Endothelial cell of umbilical vein (primary cell): Measurements from ENCODE around the gene PIF1. TPM values are rescaled to one million over a fixed set of nuclear protein-coding genes. Genes with fewer than 3 reads are reported as not detected.

Source experiments
- BruUV-seq: library from RNA; stranded (reverse); fragments of 400-500 nt; replicated peaks from 2 replicates; lab custom pipeline; 2021; lab: Mats Ljungman, UMichigan
- CTCF ChIA-PET: fragments of 300-600, 350-600 bp; sonication (Branson Sonifier 250); formaldehyde crosslinking; loops from one replicate; lab custom pipeline; 2021; ENCODE audit warnings: antibody characterized with exemption, inconsistent platforms; lab: Charles Lee
- POLR2A ChIA-PET: fragments of 300-600, 350-600 bp; sonication (Branson Sonifier 250); formaldehyde crosslinking; loops from one replicate; lab custom pipeline; 2021; ENCODE audit warnings: antibody characterized with exemption, inconsistent platforms; lab: Charles Lee
- DNase-seq: peaks from one replicate; pipeline ENCODE4 v3.0.0-alpha.2; 2011; ENCODE audit warnings: low read depth, low spot score
- FAIRE-seq: peaks from 2 replicates; lab custom pipeline; 2011; peaks lifted over from hg19 to GRCh38; lab: Jason Lieb, UNC
- H2AFZ ChIP-seq: 2 replicates; pipeline ENCODE4 v1.6.0; 2012; ENCODE audit warnings: low read depth, low read length, control low read depth, inconsistent platforms
- H3K27ac ChIP-seq: 2 replicates; pipeline ENCODE4 v1.5.1; 2011; ENCODE audit warnings: low read depth, mild to moderate bottlenecking, control low read depth, low read length, moderate library complexity; ENCODE audit not compliant: insufficient read depth
- H3K27me3 ChIP-seq, 2 experiments: 2 replicates each; pipeline versions ENCODE4 v1.6.0 to v1.6.1; 2011; ENCODE audit warnings: low read length in 2 of 2, mixed read lengths in 1 of 2; ENCODE audit not compliant: control insufficient read depth in 2 of 2, insufficient read depth in 2 of 2
- H3K36me3 ChIP-seq, 2 experiments: 2 replicates in 1 of 2; 3 replicates in 1 of 2; pipeline ENCODE4 v1.5.1; 2011; ENCODE audit warnings: low read length in 2 of 2, mild to moderate bottlenecking in 1 of 2, moderate library complexity in 1 of 2; ENCODE audit not compliant: control insufficient read depth in 2 of 2, insufficient read depth in 2 of 2; ENCODE audit errors: extremely low read depth in 1 of 2
- H3K4me1 ChIP-seq: 3 replicates; pipeline ENCODE4 v1.5.1; 2011; ENCODE audit warnings: mild to moderate bottlenecking, low read length; ENCODE audit not compliant: control insufficient read depth, insufficient read depth; ENCODE audit errors: extremely low read depth
- H3K4me2 ChIP-seq: 2 replicates; pipeline ENCODE4 v1.6.1; 2011; ENCODE audit warnings: low read length, control low read depth, mixed read lengths; ENCODE audit not compliant: insufficient read depth
- H3K4me3 ChIP-seq, 3 experiments: fragments of 200-600 bp in 1 of 3; sonication (generic), shearing (Covaris generic) in 1 of 3; replicated peaks in 1 of 3; 2 replicates each; pipeline ENCODE4 v1.5.1; 2011 to 2016; ENCODE audit warnings: control low read depth in 3 of 3, low read length in 3 of 3, mild to moderate bottlenecking in 2 of 3, inconsistent platforms in 1 of 3, low read depth in 1 of 3, moderate library complexity in 1 of 3; ENCODE audit not compliant: insufficient read depth in 1 of 3
- H3K79me2 ChIP-seq: 2 replicates; pipeline ENCODE4 v1.6.0; 2012; ENCODE audit warnings: low read length, inconsistent platforms; ENCODE audit not compliant: control insufficient read depth, insufficient read depth
- H3K9ac ChIP-seq: replicated peaks from 2 replicates; pipeline ENCODE3; 2011; ENCODE audit warnings: low read length, control low read depth; ENCODE audit not compliant: insufficient read depth; ENCODE audit errors: extremely low read depth
- H3K9me1 ChIP-seq: replicated peaks from 3 replicates; pipeline ENCODE4 v1.6.0; 2011; ENCODE audit warnings: mild to moderate bottlenecking, low read length; ENCODE audit not compliant: control insufficient read depth, insufficient read depth; ENCODE audit errors: extremely low read depth
- H3K9me3 ChIP-seq: replicated peaks from 2 replicates; pipeline ENCODE4 v1.5.1; 2012; ENCODE audit warnings: low read length, inconsistent platforms; ENCODE audit not compliant: control insufficient read depth, insufficient read depth
- H4K20me1 ChIP-seq: replicated peaks from 2 replicates; pipeline ENCODE3; 2011; ENCODE audit warnings: mild to moderate bottlenecking, low read length; ENCODE audit not compliant: control insufficient read depth, insufficient read depth; ENCODE audit errors: extremely low read depth
- EZH2 ChIP-seq: IDR thresholded peaks from 2 replicates; pipeline ENCODE4 v1.6.1; 2012; ENCODE audit warnings: borderline replicate concordance, low read depth, mild to moderate bottlenecking, moderate library complexity, low read length, inconsistent platforms; ENCODE audit not compliant: severe bottlenecking
- FOS ChIP-seq: IDR thresholded peaks from 2 replicates; pipeline ENCODE4 v1.6.1; 2011; ENCODE audit warnings: mild to moderate bottlenecking, low read length, moderate library complexity, borderline replicate concordance; ENCODE audit not compliant: insufficient read depth
- GATA2 ChIP-seq: IDR thresholded peaks from 2 replicates; pipeline ENCODE4 v1.7.0; 2011; ENCODE audit warnings: low read depth, mild to moderate bottlenecking, moderate library complexity, mixed read lengths, low read length; ENCODE audit not compliant: insufficient read length, insufficient read depth
- JUN ChIP-seq: IDR thresholded peaks from 2 replicates; pipeline ENCODE4 v1.6.1; 2011; ENCODE audit warnings: borderline replicate concordance, low read depth; ENCODE audit not compliant: insufficient read length, insufficient read depth
- dilution Hi-C: fragments of 300-500 bp; cut with MboI; formaldehyde crosslinking; loops from one replicate; pipeline ENCODE4 v1.15.0; 2019; ENCODE audit warnings: low sequenced_read_pairs; ENCODE audit not compliant: extremely low pct_ligation_motif_present
- intact Hi-C: fragments of 100-400 bp; cut with micrococcal nuclease; formaldehyde crosslinking; loops from one replicate; pipeline ENCODE4 v1.10.0; 2022
- polyA plus RNA-seq, 4 experiments: library from polyadenylated mRNA; depleted of rRNA in 3 of 4; stranded (reverse) in 3 of 4; unstranded in 1 of 4; fragments of >200 nt; gene quantifications; 2 replicates each; pipeline versions ENCODE4 v1.2.1 to v1.2.3, GENCODE V29; 2011 to 2012; ENCODE audit warnings: missing spikeins in 1 of 4
- total RNA-seq: library from RNA; stranded (reverse); gene quantifications from 2 replicates; pipeline ENCODE4 v1.2.3, GENCODE V29; 2021
- TF ChIP-seq, protein P1 (sequence below): IDR thresholded peaks from 2 replicates; pipeline ENCODE4 v1.6.1; 2011; ENCODE audit not compliant: insufficient read depth, insufficient read length
- TF ChIP-seq, protein P2 (sequence below), 2 donors: IDR thresholded peaks; 1 replicate in 1 of 2; 2 replicates in 1 of 2; pipeline ENCODE4 v1.5.1; 2011; ENCODE audit warnings: low read length in 2 of 2, mild to moderate bottlenecking in 2 of 2, moderate library complexity in 2 of 2, control low read depth in 1 of 2, inconsistent platforms in 1 of 2, low read depth in 1 of 2; ENCODE audit not compliant: insufficient read depth in 1 of 2; ENCODE audit errors: extremely low read depth in 1 of 2

The PIF1 gene
- total and polyA plus RNA-seq, 2 donors (not counting 3 experiments of a cell fraction or from before 2014, with no cell fraction given), result 18.6 to 52.7 TPM

DNA sequence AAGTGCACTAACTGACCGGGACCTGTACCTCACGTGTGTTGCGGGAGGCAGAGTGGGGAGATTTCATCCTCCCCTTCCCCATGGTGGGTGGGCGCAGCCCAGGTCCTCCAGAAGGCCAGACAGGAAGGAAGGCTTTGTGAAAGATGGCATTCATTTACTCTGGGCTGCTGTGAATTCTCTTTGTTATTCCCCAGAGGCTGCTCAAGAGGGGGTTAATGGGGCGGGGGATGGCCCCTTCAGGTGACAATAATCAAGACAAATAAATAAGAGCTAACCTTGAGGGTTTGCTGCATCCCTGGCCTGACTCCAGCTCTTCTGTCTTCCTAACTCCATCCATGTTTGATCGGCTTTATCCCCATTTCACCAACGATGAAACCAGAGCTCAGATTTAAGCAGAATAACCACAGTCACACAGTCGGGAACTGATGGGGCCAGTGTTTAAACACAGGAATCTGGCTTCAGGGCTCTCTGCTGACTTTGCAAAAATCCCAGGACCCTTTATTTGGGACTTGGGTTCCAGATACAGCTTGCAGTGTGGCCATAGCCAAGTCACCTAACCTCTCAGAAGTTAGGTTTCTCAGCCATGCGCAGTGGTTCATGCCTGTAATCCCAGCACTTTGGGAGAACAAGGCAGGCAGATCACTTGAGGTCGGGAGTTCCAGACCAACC, 16.5 kb downstream of the PIF1 start:
- peaks cover 0 to 8% of the 10 kb centered on the region in 2 experiments for H3K27me3 ChIP-seq
- H3K27ac ChIP-seq, result no peak overlapping the region
- H3K9me1 ChIP-seq, result no peaks in the 10 kb centered on the region
- CTCF ChIA-PET, result interaction anchor here (0.9 to 6.9 kb wide), 26 partner anchors 8 to 508 kb away, joined by 3 to 222 read pairs (median 6); partner anchors contain the start of gene PIF1
- intact Hi-C loops (no loop called here), dilution Hi-C loops (no loop called here)
- H2AFZ ChIP-seq, result no peak overlapping the region
- no peaks in the 10 kb centered on the region for H3K4me1 ChIP-seq
- no peaks in the 10 kb centered on the region for H4K20me1 ChIP-seq
- H3K4me3 ChIP-seq, result no peak overlapping the region
- H3K79me2 ChIP-seq, result no peaks in the 10 kb centered on the region
- POLR2A ChIA-PET, result no interaction called here
- DNase-seq (no peak), FAIRE-seq (peak; percentile 46)
- no peaks in the 10 kb centered on the region for H3K9me3 ChIP-seq
- no TSS peak for BruUV-seq
- no peak overlapping the region for H3K9ac ChIP-seq
- TF ChIP-seq GATA2 (no peak), JUN (no peak), FOS (no peak), EZH2 (no peak)
- TF ChIP-seq, protein P1, sequence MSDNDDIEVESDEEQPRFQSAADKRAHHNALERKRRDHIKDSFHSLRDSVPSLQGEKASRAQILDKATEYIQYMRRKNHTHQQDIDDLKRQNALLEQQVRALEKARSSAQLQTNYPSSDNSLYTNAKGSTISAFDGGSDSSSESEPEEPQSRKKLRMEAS, result no peak
- TF ChIP-seq, protein P2, sequence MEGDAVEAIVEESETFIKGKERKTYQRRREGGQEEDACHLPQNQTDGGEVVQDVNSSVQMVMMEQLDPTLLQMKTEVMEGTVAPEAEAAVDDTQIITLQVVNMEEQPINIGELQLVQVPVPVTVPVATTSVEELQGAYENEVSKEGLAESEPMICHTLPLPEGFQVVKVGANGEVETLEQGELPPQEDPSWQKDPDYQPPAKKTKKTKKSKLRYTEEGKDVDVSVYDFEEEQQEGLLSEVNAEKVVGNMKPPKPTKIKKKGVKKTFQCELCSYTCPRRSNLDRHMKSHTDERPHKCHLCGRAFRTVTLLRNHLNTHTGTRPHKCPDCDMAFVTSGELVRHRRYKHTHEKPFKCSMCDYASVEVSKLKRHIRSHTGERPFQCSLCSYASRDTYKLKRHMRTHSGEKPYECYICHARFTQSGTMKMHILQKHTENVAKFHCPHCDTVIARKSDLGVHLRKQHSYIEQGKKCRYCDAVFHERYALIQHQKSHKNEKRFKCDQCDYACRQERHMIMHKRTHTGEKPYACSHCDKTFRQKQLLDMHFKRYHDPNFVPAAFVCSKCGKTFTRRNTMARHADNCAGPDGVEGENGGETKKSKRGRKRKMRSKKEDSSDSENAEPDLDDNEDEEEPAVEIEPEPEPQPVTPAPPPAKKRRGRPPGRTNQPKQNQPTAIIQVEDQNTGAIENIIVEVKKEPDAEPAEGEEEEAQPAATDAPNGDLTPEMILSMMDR (IDR thresholded peaks at IDR 0.05; ENCODE audit: extremely low read depth in 1 of 2, insufficient read depth in 1 of 2, low read depth in 1 of 2, low read length in 2 of 2), result no peak
- H3K36me3 ChIP-seq, result no peaks in the 10 kb centered on the region
- H3K4me2 ChIP-seq, result no peak overlapping the region
